H1 (cell line): ENCODE results near the gene DISC1. TPM values are rescaled to one million over a fixed set of nuclear protein-coding genes. Genes with fewer than 3 reads are reported as not detected.

ENCODE experiments used
- BRCA1 ChIP-seq: IDR thresholded peaks from 2 replicates; pipeline ENCODE4 v1.6.1; 2012; ENCODE audit warnings: low read depth, low read length, improper control_type of control experiment
- KDM4A ChIP-seq: IDR thresholded peaks from one replicate; pipeline ENCODE4 v1.7.1; 2012; ENCODE audit warnings: low read depth, mild to moderate bottlenecking, moderate library complexity, low read length, inconsistent platforms; ENCODE audit not compliant: severe bottlenecking
- RNF2 ChIP-seq: fragments of 200-900, 300-1000 bp; sonication (generic); IDR thresholded peaks from 2 replicates; pipeline ENCODE4 v1.7.1; 2016; ENCODE audit warnings: borderline replicate concordance, low read depth, mild to moderate bottlenecking, antibody characterized with exemption, low read length; ENCODE audit not compliant: poor library complexity, severe bottlenecking; ENCODE audit errors: missing control alignments
- SP1 ChIP-seq: IDR thresholded peaks from 2 replicates; pipeline ENCODE4 v1.6.1; 2011; ENCODE audit warnings: low read depth, low read length
- SUZ12 ChIP-seq: fragments of 200-600 bp; sonication (generic); IDR thresholded peaks from 2 replicates; pipeline ENCODE4 v1.6.1; 2012; ENCODE audit warnings: mild to moderate bottlenecking, inconsistent platforms, low read length, moderate library complexity, mixed read lengths
- polyA plus RNA-seq, 7 experiments: library from polyadenylated mRNA; depleted of rRNA in 3 of 7; stranded (reverse) in 5 of 7; unstranded in 2 of 7; fragments of >200 nt in 5 of 7; fragments of 200-250 nt in 2 of 7; gene quantifications; 1 replicate in 5 of 7; 2 replicates in 1 of 7; 4 replicates in 1 of 7; pipeline versions ENCODE4 v1.2.1 to v1.2.3, GENCODE V29; 2011 to 2013; ENCODE audit warnings: missing spikeins in 2 of 7, mixed read lengths in 2 of 7
- total RNA-seq: library from RNA; stranded (reverse); fragmentation: NEBNext Ultra II Directional; extraction: Animal tissue kit (Norgen Biotek cat#: 25700); gene quantifications from 2 replicates; pipeline ENCODE4 v1.2.1, GENCODE V29; 2021

The DISC1 gene
- total and polyA plus RNA-seq, 2 of the 8 experiments (the other 6 are each of a cell fraction or from before 2014, with no cell fraction given): 1.1 to 3.5 TPM

DNA sequence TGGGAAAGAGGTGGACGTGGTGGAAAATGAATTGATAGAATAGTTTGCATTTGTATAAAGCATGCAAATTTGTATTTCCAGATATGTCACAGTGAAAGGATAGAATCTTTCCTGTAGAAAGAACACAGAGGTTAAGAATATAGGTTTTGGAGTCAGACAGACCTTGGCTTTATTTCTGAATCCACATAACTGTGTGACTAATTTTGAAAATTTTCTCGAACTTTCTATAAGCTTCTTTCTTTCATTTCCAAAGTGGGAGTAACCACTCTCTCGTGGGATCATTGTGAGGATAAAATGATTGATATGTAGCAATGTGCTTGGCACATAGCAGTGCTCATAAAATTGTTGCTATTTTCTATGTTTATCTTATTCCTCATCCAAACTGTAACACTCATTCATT is 108.8 kb downstream of the DISC1 start (continued):
- TF ChIP-seq RNF2 (no peak), KDM4A (no peak), BRCA1 (no peak), SP1 (no peak), SUZ12 (no peak)
